Activated T-cell treated with anti-CD3 and anti-CD28 coated beads for 1 hour (primary cell): ENCODE data around the gene KRT33A.
A peak's percentile ranks its signal among the peaks of the same experiment; 100 is the strongest.
"Not testable (repeated sequence)": the region's sequence is repeated elsewhere in the genome, so short reads cannot be mapped to it uniquely, and the experiment has no call there.

Experiments used
- DNase-seq: peaks from one replicate; pipeline ENCODE4 v3.0.0-alpha.2; 2020; ENCODE audit warnings: low read depth

The KRT33A gene

GRCh38 chr17:41363881-41364280 is 13.3 kb upstream of the KRT33A start:
- DNase-seq, result no peak

GRCh38 chr17:41360296-41360995 is 9.8 kb upstream of the KRT33A start:
- DNase-seq, result no peak

- DNase-seq, result no peak
Observed at GRCh38 chr17:41354536-41354935, 3.9 kb upstream of the KRT33A start.

- DNase-seq, result no peak
Observed at GRCh38 chr17:41352597-41353366, 2.2 kb upstream of the KRT33A start.

GRCh38 chr17:41351177-41351576 is 549 bp upstream of the KRT33A start:
- DNase-seq, result no peak

GRCh38 chr17:41347869-41348760 is 2.5 kb downstream of the KRT33A start:
- DNase-seq, result no peak

GRCh38 chr17:41346421-41346820 is 4.2 kb downstream of the KRT33A start:
- not testable (repeated sequence) for DNase-seq

GRCh38 chr17:41345992-41346391 is 4.6 kb downstream of the KRT33A start:
- no peak for DNase-seq

GRCh38 chr17:41343029-41343428 is 7.6 kb downstream of the KRT33A start:
- no peak for DNase-seq

GRCh38 chr17:41340934-41341861 is 9.4 kb downstream of the KRT33A start:
- DNase-seq, result peak; percentile 36

- DNase-seq, result no peak
Observed at GRCh38 chr17:41340494-41340893, 10.1 kb downstream of the KRT33A start.

GRCh38 chr17:41339571-41340172 is 11.0 kb downstream of the KRT33A start:
- no peak for DNase-seq

- DNase-seq, result no peak
Observed at GRCh38 chr17:41338961-41339485, 11.6 kb downstream of the KRT33A start.

GRCh38 chr17:41335747-41336146 is 14.9 kb downstream of the KRT33A start:
- no peak for DNase-seq

GRCh38 chr17:41334385-41335305 is 16.0 kb downstream of the KRT33A start:
- DNase-seq, result no peak

GRCh38 chr17:41333836-41334235 is 16.8 kb downstream of the KRT33A start:
- no peak for DNase-seq

GRCh38 chr17:41333098-41333497 is 17.5 kb downstream of the KRT33A start:
- DNase-seq, result no peak

GRCh38 chr17:41332239-41332638 is 18.4 kb downstream of the KRT33A start:
- DNase-seq, result no peak

GRCh38 chr17:41331606-41332005 is 19.0 kb downstream of the KRT33A start:
- no peak for DNase-seq
